HG03558 (cell line): ENCODE measurements around the gene SPTBN1.
A peak's percentile ranks its signal among the peaks of the same experiment; 100 is the strongest.

Experiments used
- ATAC-seq: cut with Tn5 transposase; IDR thresholded peaks from one replicate; pipeline ENCODE4 v1.9.1; 2021; ENCODE audit warnings: moderate number of reproducible peaks; ENCODE audit not compliant: unreplicated experiment; ENCODE audit errors: extremely low read depth

The SPTBN1 gene

DNA sequence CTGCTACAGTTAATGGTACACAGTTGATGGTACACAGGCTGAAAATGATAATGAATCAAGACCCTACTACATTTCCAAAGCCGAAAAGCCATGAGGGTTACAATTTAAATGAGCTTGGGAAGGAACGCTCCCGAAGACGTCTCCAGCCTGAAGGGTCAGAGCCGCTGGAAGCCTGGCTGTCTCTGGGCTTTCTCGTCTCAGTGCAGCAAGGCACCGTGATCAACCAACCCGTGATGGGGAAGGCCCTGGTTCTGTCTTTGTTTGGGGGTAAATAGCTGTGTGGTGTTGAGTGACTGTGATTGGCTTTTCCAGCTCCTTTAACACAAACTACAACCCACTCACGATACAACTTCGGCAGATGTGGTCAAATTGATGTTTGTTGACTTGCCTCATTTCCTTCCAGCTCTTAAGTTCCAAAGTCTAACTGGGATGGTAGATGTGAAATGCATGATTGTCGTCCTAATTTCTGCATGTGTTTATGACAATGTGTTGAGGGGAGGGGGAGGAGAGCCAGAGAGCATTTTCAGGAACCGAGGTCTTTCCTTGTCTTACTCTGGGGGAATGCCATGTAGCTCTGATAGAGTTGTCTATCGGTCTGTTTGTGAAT is 207.4 kb downstream of the SPTBN1 start:
- ATAC-seq: no peak

GRCh38 chr2:54664238-54664786 is 208.2 kb downstream of the SPTBN1 start:
- ATAC-seq: no peak

- no peak for ATAC-seq
Observed at GRCh38 chr2:54665436-54665856, 209.3 kb downstream of the SPTBN1 start.

GRCh38 chr2:54666131-54666633 is 210.1 kb downstream of the SPTBN1 start:
- no peak for ATAC-seq

DNA sequence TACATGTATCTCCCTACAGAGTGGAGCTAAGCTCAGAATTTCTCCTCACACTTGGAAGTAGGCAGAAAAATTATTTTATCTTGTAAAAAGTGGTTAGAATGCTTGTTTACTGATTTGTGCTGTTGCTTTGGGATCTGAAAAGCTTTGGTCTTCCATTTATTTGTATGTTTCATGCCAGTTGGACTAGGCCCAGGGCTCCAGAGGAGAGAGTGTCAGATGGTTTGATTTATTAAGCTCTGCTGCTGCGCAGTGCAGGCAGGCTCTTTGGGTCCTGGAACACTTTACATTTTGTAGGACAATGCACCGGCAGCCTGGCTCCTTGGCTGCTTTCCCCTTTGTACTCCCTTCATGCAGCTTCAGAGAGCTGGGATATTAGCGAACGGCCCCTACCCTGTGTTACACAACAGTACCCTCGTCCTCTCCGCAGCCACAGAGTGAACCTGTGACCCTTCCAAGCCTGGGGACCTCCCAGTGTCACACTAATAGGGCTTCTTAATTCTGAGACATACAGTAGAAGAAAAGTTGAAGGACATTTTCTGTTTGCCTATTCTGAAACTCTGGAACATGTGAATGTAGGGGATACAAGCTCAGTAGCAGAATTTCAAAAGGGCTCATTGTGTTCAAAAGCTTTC is 210.6 kb downstream of the SPTBN1 start:
- no peak for ATAC-seq

DNA sequence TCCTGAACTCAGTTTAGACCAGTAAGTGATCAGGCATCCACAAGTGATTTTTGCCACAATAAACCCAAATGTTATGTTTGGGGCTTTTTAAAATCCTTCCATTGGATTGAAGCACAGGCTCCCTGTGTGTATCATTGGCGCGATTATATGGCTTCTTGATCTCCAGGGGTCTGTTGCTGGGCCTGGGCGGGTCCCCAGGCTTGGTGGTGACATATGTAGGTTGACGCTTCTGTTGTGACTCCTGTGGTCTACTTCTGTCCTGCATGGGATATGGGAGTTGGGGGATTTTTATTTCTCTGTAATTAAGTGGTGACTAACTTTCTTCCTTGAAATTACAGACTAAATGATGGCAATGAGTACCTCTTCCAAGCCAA is 211.1 kb downstream of the SPTBN1 start:
- ATAC-seq: no peak

DNA sequence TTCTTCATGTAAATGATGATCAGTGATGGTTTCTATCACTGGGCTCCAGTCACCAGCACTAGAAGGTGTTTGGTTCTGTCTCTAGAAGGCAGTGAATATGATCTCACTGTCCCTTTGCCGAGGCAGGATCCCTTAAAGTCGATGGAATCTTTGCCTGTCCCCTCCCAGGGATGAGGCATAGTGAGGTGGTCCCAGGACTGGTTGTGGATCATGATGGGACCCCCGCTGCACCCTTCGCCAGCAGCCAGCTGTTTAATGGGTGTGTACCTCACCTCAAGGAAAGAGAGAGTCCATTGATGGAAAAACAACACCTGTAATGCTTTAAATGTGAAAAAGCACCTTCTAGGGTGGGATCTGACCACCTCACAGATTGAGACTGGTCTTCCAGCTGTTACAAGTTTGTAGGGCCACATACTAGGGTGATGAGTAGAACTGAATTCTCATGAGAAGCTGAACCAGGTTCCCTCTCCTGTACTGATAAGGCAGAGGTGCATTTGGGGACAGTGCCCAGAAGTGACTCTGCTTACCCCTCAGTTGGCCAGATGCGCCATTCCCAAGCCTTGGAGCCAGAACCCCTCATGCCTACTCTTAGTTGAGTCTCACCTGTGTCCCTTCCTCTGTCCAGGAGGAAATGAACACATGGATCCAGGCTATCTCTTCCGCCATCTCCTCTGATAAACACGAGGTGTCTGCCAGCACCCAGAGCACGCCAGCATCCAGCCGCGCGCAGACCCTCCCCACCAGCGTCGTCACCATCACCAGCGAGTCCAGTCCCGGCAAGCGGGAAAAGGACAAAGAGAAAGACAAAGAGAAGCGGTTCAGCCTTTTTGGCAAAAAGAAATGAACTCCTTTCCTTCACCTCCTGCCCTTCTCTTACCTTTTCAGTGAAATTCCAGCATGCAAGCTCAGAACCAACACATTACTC is 211.9 kb downstream of the SPTBN1 start:
- ATAC-seq: no peak

- no peak for ATAC-seq
Observed at GRCh38 chr2:54668711-54669110, 212.6 kb downstream of the SPTBN1 start.

DNA sequence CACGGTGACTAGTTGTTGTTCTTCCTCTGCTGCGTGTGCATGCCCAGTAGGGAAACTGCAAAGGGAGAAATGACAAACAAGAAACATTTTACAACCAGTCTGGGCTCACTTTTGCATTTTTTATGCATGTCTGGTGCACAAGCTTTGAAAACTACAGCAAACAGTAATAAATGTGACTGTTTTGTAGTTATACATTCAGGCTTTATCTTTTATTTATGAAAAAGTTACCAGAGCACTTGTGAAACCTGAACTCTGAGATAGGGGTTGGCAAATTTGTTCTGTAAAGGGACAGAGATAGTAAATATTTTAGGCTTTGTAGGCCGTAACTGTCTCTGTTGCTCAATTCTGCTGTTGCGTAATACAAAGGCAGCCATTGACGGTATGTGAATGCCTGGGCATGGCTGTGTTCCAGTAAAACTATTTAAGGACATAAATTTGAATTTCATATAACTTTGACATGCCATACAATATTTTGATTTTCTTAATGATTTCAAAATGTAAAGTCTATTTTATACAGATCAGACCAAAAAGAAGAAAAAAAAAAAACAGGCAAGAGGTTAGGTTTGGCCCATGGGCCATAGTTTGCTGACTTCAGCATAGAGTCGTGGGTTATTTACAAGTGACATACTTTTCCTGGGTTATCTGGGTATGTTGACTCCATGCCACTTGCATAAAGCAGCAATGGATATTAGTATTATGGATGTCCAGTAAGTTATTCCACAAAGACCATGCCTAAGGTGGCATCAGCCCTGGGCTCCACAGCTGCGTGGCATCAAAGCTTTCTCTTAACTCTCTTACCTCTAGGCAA is 213.8 kb downstream of the SPTBN1 start:
- no peak for ATAC-seq

GRCh38 chr2:54670485-54671009 is 214.4 kb downstream of the SPTBN1 start:
- no peak for ATAC-seq

- no peak for ATAC-seq
Observed at GRCh38 chr2:54671010-54671409, 214.9 kb downstream of the SPTBN1 start.

DNA sequence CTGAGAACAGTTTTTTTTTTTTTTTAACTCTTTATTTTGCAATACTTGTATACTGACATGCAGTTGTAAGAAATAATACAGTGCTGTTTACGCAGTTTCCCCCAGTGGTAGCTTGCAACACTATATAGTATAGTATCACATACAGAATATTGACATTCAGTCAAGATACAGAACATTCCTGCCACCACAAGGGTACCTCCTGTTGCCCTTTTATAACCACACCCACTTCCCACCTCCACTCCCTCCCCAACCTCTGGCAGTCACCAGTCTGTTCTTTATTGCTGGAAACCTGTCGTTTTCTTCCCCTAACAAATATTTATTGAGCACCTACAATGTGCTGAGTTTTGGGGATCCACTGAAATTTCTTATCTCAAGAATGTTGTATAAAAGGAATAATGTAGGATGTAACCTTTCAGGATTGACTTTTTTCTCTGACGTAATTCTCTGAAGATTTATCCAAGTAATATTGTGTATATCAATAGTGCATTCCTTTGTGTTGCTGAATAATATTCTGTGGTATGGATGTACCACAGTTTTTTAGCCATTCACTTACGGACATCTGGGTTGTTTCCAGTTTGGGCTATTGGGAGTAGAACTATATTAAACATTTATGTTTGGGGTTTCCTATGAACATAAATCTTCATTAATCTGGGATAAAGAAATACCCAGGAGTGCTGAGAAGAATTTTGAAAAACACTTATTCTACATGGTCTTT is 215.9 kb downstream of the SPTBN1 start:
- ATAC-seq: no peak

GRCh38 chr2:54672590-54673456 is 216.7 kb downstream of the SPTBN1 start:
- ATAC-seq: peak; percentile 38

DNA sequence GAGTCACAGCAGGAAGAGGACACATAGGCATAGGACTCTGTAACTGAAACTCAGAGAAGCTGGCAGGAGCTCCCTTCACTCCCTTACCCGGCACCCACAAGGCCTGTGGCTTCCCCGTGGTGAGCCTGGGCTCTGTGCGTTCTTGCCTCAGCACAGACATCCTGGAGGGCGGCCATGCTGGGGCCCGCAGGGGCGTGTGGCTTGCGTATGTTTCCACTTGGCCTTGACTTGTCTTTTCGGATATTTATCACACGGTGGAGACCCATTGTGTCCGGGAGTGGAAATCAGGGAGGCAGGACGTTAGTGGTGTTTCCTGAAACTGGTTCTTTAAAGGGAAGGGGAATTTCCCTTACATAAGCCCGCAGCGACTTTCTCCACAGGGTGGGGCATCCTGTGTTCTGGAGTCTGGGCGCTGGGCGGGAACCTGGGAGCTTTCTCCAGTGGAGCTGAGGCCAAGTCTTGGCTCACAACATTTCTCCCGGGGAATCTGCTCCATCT is 217.4 kb downstream of the SPTBN1 start:
- ATAC-seq: peak; percentile 37

DNA sequence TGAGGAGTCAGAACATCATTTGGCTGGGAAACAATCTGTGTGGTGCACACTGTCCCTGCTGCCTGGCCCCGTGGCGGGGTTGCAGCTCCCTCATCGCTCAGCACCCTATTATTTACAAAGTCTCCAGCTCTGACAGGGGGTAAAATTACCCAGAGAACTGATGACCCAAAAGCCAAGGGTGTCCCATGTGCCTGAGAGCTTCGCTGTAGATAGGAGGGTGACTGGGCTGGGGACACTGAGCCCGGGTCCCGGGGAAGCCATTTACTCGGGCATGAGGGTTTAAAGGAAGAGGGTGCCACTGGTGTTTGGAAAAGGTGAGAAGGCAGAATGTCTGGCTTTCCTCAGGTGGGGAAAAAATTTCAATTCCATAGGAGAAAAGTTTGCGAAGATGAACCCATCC is 219.2 kb downstream of the SPTBN1 start:
- ATAC-seq: no peak

DNA sequence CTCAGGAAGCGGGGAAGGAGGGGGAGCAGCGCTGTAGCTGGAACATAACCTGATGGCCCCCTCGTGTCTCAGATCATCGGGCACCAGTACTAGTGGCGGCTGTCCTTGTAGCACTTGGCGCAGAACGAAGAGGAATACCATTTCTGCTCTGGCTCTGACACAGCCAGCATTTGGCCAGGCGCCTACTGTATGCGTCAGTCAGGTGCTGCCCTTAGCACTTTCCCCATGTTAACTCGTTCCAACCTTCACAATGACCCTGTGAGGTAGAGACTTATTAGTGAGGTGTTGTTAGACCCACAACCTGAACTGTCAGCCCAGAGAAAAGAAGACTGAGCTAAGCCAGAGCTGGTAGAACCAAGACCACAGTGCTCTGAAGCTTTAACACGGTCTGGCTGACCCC is 219.6 kb downstream of the SPTBN1 start:
- ATAC-seq: no peak

- no peak for ATAC-seq
Observed at GRCh38 chr2:54676656-54677055, 220.5 kb downstream of the SPTBN1 start.
